Mammary epithelial cell (primary cell): ENCODE data around the gene ALDH5A1.

Source experiments
- EZH2 ChIP-seq: IDR thresholded peaks from 2 replicates; pipeline ENCODE4 v1.6.1; 2012; ENCODE audit warnings: low read length, inconsistent platforms, borderline replicate concordance
- TF ChIP-seq, protein P1 (sequence below), 2 donors: IDR thresholded peaks in 1 of 2; conservative IDR thresholded peaks in 1 of 2; 2 replicates each; pipeline ENCODE4 v1.5.1; 2011 to 2012; ENCODE audit warnings: inconsistent platforms in 2 of 2, low read length in 2 of 2, mild to moderate bottlenecking in 2 of 2, control low read depth in 1 of 2, low read depth in 1 of 2; ENCODE audit not compliant: insufficient read depth in 1 of 2; ENCODE audit errors: extremely low read depth in 1 of 2

DNA sequence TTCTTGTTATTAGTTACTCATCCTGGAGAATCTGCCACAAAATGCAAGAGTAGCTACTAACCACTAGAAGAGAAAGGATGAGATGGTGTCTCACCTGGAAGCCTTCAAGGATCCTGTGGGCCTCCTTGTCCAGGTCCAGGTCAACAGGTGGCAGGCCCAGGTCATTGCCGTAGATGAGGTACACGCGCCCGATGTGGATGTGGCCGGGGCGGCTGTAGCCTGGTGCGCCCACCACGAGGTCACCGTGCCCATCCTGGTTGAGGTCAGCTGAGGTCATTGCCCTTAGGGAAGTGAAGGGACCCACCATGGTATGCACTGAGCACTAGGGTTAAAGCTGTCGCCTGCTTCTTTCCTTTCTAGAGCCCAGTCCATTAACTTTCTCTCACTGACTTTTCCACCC is 40.8 kb upstream of the ALDH5A1 start:
- TF ChIP-seq, protein P1, sequence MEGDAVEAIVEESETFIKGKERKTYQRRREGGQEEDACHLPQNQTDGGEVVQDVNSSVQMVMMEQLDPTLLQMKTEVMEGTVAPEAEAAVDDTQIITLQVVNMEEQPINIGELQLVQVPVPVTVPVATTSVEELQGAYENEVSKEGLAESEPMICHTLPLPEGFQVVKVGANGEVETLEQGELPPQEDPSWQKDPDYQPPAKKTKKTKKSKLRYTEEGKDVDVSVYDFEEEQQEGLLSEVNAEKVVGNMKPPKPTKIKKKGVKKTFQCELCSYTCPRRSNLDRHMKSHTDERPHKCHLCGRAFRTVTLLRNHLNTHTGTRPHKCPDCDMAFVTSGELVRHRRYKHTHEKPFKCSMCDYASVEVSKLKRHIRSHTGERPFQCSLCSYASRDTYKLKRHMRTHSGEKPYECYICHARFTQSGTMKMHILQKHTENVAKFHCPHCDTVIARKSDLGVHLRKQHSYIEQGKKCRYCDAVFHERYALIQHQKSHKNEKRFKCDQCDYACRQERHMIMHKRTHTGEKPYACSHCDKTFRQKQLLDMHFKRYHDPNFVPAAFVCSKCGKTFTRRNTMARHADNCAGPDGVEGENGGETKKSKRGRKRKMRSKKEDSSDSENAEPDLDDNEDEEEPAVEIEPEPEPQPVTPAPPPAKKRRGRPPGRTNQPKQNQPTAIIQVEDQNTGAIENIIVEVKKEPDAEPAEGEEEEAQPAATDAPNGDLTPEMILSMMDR (conservative IDR thresholded peaks at IDR 0.05 in 1 of 2, IDR thresholded peaks at IDR 0.05 in 1 of 2; ENCODE audit: extremely low read depth in 1 of 2, insufficient read depth in 1 of 2, low read depth in 1 of 2, low read length in 2 of 2): no peak
- TF ChIP-seq EZH2: no peak
